ENCODE results near the gene DENND11.
"Not testable (repeated sequence)": the region's sequence is repeated elsewhere in the genome, so short reads cannot be mapped to it uniquely, and the experiment has no call there.

The DENND11 gene

GRCh38 chr7:141696348-141696747 lies 5.6 kb downstream of the DENND11 start:
- peaks cover 21% of the 10 kb centered on the region for H3K4me1 ChIP-seq (ENCODE audit: control insufficient read depth, insufficient read depth, low read length)
- H3K9ac ChIP-seq (ENCODE audit: low read length): no peak overlapping the region
- H3K27ac ChIP-seq (ENCODE audit: low read depth, low read length): no peak overlapping the region
- no peaks in the 10 kb centered on the region for H3K36me3 ChIP-seq (ENCODE audit: control insufficient read depth, insufficient read depth, low read length)
- no peak overlapping the region for H3K4me3 ChIP-seq (ENCODE audit: low read depth, low read length)
- H3K27me3 ChIP-seq (ENCODE audit: control insufficient read depth, insufficient read depth, low read length): no peaks in the 10 kb centered on the region
- H3K9me3 ChIP-seq (ENCODE audit: control insufficient read depth, insufficient read depth, low read depth, low read length): no peaks in the 10 kb centered on the region

GRCh38 chr7:141695803-141696289 lies 6.1 kb downstream of the DENND11 start:
- Histone ChIP-seq H3K4me1 (ENCODE audit: control insufficient read depth, insufficient read depth, low read length) (peaks cover 23% of the 10 kb centered on the region), H3K4me3 (ENCODE audit: low read depth, low read length) (no peak overlapping the region), H3K9me3 (ENCODE audit: control insufficient read depth, insufficient read depth, low read depth, low read length) (no peaks in the 10 kb centered on the region), H3K27me3 (ENCODE audit: control insufficient read depth, insufficient read depth, low read length) (no peaks in the 10 kb centered on the region), H3K36me3 (ENCODE audit: control insufficient read depth, insufficient read depth, low read length) (no peaks in the 10 kb centered on the region), H3K9ac (ENCODE audit: low read length) (no peak overlapping the region), H3K27ac (ENCODE audit: low read depth, low read length) (no peak overlapping the region)

GRCh38 chr7:141693082-141693481 lies 8.9 kb downstream of the DENND11 start:
- H3K4me3 ChIP-seq (ENCODE audit: low read depth, low read length): no peak overlapping the region
- H3K4me1 ChIP-seq (ENCODE audit: control insufficient read depth, insufficient read depth, low read length): peaks cover 15% of the 10 kb centered on the region
- no peak overlapping the region for H3K27ac ChIP-seq (ENCODE audit: low read depth, low read length)
- no peak overlapping the region for H3K9ac ChIP-seq (ENCODE audit: low read length)
- no peaks in the 10 kb centered on the region for H3K36me3 ChIP-seq (ENCODE audit: control insufficient read depth, insufficient read depth, low read length)
- H3K27me3 ChIP-seq (ENCODE audit: control insufficient read depth, insufficient read depth, low read length): no peaks in the 10 kb centered on the region
- no peaks in the 10 kb centered on the region for H3K9me3 ChIP-seq (ENCODE audit: control insufficient read depth, insufficient read depth, low read depth, low read length)

- no peaks in the 10 kb centered on the region for H3K36me3 ChIP-seq (ENCODE audit: control insufficient read depth, insufficient read depth, low read length)
- no peak overlapping the region for H3K9ac ChIP-seq (ENCODE audit: low read length)
- H3K9me3 ChIP-seq (ENCODE audit: control insufficient read depth, insufficient read depth, low read depth, low read length): no peaks in the 10 kb centered on the region
- H3K27ac ChIP-seq (ENCODE audit: low read depth, low read length): no peak overlapping the region
- no peaks in the 10 kb centered on the region for H3K27me3 ChIP-seq (ENCODE audit: control insufficient read depth, insufficient read depth, low read length)
- peaks cover 10% of the 10 kb centered on the region for H3K4me1 ChIP-seq (ENCODE audit: control insufficient read depth, insufficient read depth, low read length)
- H3K4me3 ChIP-seq (ENCODE audit: low read depth, low read length): no peak overlapping the region
Observed at GRCh38 chr7:141691961-141692360, 10.0 kb downstream of the DENND11 start.

GRCh38 chr7:141691540-141691939 lies 10.4 kb downstream of the DENND11 start:
- H3K4me3 ChIP-seq (ENCODE audit: low read depth, low read length): no peak overlapping the region
- no peaks in the 10 kb centered on the region for H3K9me3 ChIP-seq (ENCODE audit: control insufficient read depth, insufficient read depth, low read depth, low read length)
- no peaks in the 10 kb centered on the region for H3K36me3 ChIP-seq (ENCODE audit: control insufficient read depth, insufficient read depth, low read length)
- no peak overlapping the region for H3K9ac ChIP-seq (ENCODE audit: low read length)
- peaks cover 10% of the 10 kb centered on the region for H3K4me1 ChIP-seq (ENCODE audit: control insufficient read depth, insufficient read depth, low read length)
- H3K27ac ChIP-seq (ENCODE audit: low read depth, low read length): no peak overlapping the region
- H3K27me3 ChIP-seq (ENCODE audit: control insufficient read depth, insufficient read depth, low read length): no peaks in the 10 kb centered on the region

GRCh38 chr7:141689072-141689825 lies 12.7 kb downstream of the DENND11 start:
- H3K4me1 ChIP-seq (ENCODE audit: control insufficient read depth, insufficient read depth, low read length); H3K4me3 ChIP-seq (ENCODE audit: low read depth, low read length); H3K27ac ChIP-seq (ENCODE audit: low read depth, low read length); H3K9ac ChIP-seq (ENCODE audit: low read length); H3K27me3 ChIP-seq (ENCODE audit: control insufficient read depth, insufficient read depth, low read length); H3K9me3 ChIP-seq (ENCODE audit: control insufficient read depth, insufficient read depth, low read depth, low read length): not testable (repeated sequence)
- peaks cover 13% of the 10 kb centered on the region for H3K36me3 ChIP-seq (ENCODE audit: control insufficient read depth, insufficient read depth, low read length)

GRCh38 chr7:141688043-141688442 lies 13.9 kb downstream of the DENND11 start:
- peaks cover 13% of the 10 kb centered on the region for H3K36me3 ChIP-seq (ENCODE audit: control insufficient read depth, insufficient read depth, low read length)
- peaks cover 10% of the 10 kb centered on the region for H3K4me1 ChIP-seq (ENCODE audit: control insufficient read depth, insufficient read depth, low read length)
- H3K4me3 ChIP-seq (ENCODE audit: low read depth, low read length): no peak overlapping the region
- H3K27ac ChIP-seq (ENCODE audit: low read depth, low read length): no peak overlapping the region
- H3K9me3 ChIP-seq (ENCODE audit: control insufficient read depth, insufficient read depth, low read depth, low read length): no peaks in the 10 kb centered on the region
- H3K9ac ChIP-seq (ENCODE audit: low read length): no peak overlapping the region
- no peaks in the 10 kb centered on the region for H3K27me3 ChIP-seq (ENCODE audit: control insufficient read depth, insufficient read depth, low read length)

- H3K4me3 ChIP-seq (ENCODE audit: low read depth, low read length): no peak overlapping the region
- peaks cover 6% of the 10 kb centered on the region; the same call in 1 of the 2 replicates for H3K4me1 ChIP-seq (ENCODE audit: control insufficient read depth, insufficient read depth, low read length)
- no peak overlapping the region for H3K27ac ChIP-seq (ENCODE audit: low read depth, low read length)
- H3K27me3 ChIP-seq (ENCODE audit: control insufficient read depth, insufficient read depth, low read length): no peaks in the 10 kb centered on the region
- no peak overlapping the region for H3K9ac ChIP-seq (ENCODE audit: low read length)
- H3K9me3 ChIP-seq (ENCODE audit: control insufficient read depth, insufficient read depth, low read depth, low read length): no peaks in the 10 kb centered on the region
- peaks cover 15% of the 10 kb centered on the region for H3K36me3 ChIP-seq (ENCODE audit: control insufficient read depth, insufficient read depth, low read length)
Observed at GRCh38 chr7:141686670-141687069, 15.3 kb downstream of the DENND11 start.

- peaks cover under 1% of the 10 kb centered on the region; the same call in 1 of the 2 replicates for H3K4me1 ChIP-seq (ENCODE audit: control insufficient read depth, insufficient read depth, low read length)
- peaks cover 17% of the 10 kb centered on the region for H3K36me3 ChIP-seq (ENCODE audit: control insufficient read depth, insufficient read depth, low read length)
- H3K9ac ChIP-seq (ENCODE audit: low read length): no peak overlapping the region
- H3K27me3 ChIP-seq (ENCODE audit: control insufficient read depth, insufficient read depth, low read length): no peaks in the 10 kb centered on the region
- H3K27ac ChIP-seq (ENCODE audit: low read depth, low read length): no peak overlapping the region
- H3K4me3 ChIP-seq (ENCODE audit: low read depth, low read length): no peak overlapping the region
- no peaks in the 10 kb centered on the region for H3K9me3 ChIP-seq (ENCODE audit: control insufficient read depth, insufficient read depth, low read depth, low read length)
Observed at GRCh38 chr7:141686074-141686473, 15.9 kb downstream of the DENND11 start.

- no peaks in the 10 kb centered on the region for H3K9me3 ChIP-seq (ENCODE audit: control insufficient read depth, insufficient read depth, low read depth, low read length)
- no peak overlapping the region for H3K4me3 ChIP-seq (ENCODE audit: low read depth, low read length)
- H3K27me3 ChIP-seq (ENCODE audit: control insufficient read depth, insufficient read depth, low read length): no peaks in the 10 kb centered on the region
- no peak overlapping the region for H3K27ac ChIP-seq (ENCODE audit: low read depth, low read length)
- H3K9ac ChIP-seq (ENCODE audit: low read length): no peak overlapping the region
- peaks cover 17% of the 10 kb centered on the region for H3K36me3 ChIP-seq (ENCODE audit: control insufficient read depth, insufficient read depth, low read length)
- H3K4me1 ChIP-seq (ENCODE audit: control insufficient read depth, insufficient read depth, low read length): no peaks in the 10 kb centered on the region
Observed at GRCh38 chr7:141685285-141686023, 16.5 kb downstream of the DENND11 start.

- Histone ChIP-seq H3K27me3 (ENCODE audit: control insufficient read depth, insufficient read depth, low read length) (no peaks in the 10 kb centered on the region), H3K27ac (ENCODE audit: low read depth, low read length) (no peak overlapping the region), H3K36me3 (ENCODE audit: control insufficient read depth, insufficient read depth, low read length) (peaks cover 4% of the 10 kb centered on the region; the same call in 1 of the 2 replicates), H3K9ac (ENCODE audit: low read length) (no peak overlapping the region), H3K4me1 (ENCODE audit: control insufficient read depth, insufficient read depth, low read length) (peaks cover 7% of the 10 kb centered on the region), H3K4me3 (ENCODE audit: low read depth, low read length) (no peak overlapping the region), H3K9me3 (ENCODE audit: control insufficient read depth, insufficient read depth, low read depth, low read length) (no peaks in the 10 kb centered on the region)
Observed at GRCh38 chr7:141679014-141679413, 23.0 kb downstream of the DENND11 start.
